HFF-Myc (cell line): Measurements from ENCODE around the gene ETV4.

ENCODE experiments used
- DNase-seq: peaks from one replicate; pipeline ENCODE4 v3.0.0-alpha.2; 2011; ENCODE audit warnings: low read depth; ENCODE audit errors: extremely low read depth
- H3K4me3 ChIP-seq: replicated peaks from 2 replicates; pipeline ENCODE4 v1.5.1; 2011; ENCODE audit warnings: low read depth, mild to moderate bottlenecking, control low read depth, low read length
- TF ChIP-seq, protein P1 (sequence below): IDR thresholded peaks from 2 replicates; pipeline ENCODE4 v1.5.1; 2012; ENCODE audit warnings: mild to moderate bottlenecking, low read depth, low read length, control low read depth; ENCODE audit errors: missing control alignments

ETV4 gene

DNA sequence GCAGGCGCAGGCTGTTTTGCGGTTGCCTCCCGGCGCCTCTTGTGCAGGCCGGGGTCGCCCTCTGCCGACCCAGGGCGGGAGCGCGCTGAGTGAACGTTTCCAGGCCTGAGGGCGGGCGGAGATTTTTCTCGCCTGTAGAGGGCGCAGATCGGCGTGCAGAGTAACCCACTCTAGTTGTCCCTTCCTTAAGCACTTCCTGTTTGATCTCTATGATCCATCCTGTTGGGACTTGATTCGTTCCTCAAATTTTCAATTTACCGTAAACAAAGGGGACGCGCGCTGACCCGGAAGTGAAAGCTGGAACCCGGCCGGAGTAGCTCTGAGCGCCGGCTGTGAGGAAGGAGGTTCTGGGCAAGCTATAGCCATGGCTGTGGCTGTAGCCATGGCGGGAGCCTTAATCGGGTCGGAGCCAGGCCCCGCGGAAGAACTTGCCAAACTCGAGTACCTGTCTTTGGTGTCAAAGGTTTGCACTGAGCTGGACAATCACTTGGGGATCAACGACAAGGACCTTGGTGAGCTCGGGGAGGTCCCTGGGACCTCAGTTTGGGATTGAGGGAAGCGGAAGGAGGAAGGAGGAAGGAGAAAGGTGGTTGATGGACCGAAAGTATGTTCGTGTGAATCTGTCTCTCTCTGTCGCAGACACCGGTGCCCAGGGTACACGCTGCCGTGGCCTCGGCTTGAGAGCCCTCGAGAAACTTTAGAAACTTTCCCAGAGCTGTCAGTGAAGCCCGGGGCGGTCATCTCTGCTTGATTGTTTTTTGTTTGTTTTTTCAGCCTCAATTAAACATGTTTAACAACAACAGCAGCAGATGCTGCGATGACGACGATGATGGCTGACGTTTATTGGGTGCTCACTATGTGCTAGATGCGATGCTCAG lies 62.2 kb downstream of the ETV4 start, which contains the start of gene DHX8:
DHX8 (plus strand) TSS at position 302 of the 878 bp plus-strand sequence; CDS start at position 365, 63 bp downstream.
- TF ChIP-seq, protein P1, sequence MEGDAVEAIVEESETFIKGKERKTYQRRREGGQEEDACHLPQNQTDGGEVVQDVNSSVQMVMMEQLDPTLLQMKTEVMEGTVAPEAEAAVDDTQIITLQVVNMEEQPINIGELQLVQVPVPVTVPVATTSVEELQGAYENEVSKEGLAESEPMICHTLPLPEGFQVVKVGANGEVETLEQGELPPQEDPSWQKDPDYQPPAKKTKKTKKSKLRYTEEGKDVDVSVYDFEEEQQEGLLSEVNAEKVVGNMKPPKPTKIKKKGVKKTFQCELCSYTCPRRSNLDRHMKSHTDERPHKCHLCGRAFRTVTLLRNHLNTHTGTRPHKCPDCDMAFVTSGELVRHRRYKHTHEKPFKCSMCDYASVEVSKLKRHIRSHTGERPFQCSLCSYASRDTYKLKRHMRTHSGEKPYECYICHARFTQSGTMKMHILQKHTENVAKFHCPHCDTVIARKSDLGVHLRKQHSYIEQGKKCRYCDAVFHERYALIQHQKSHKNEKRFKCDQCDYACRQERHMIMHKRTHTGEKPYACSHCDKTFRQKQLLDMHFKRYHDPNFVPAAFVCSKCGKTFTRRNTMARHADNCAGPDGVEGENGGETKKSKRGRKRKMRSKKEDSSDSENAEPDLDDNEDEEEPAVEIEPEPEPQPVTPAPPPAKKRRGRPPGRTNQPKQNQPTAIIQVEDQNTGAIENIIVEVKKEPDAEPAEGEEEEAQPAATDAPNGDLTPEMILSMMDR: peak; percentile 100

DNA sequence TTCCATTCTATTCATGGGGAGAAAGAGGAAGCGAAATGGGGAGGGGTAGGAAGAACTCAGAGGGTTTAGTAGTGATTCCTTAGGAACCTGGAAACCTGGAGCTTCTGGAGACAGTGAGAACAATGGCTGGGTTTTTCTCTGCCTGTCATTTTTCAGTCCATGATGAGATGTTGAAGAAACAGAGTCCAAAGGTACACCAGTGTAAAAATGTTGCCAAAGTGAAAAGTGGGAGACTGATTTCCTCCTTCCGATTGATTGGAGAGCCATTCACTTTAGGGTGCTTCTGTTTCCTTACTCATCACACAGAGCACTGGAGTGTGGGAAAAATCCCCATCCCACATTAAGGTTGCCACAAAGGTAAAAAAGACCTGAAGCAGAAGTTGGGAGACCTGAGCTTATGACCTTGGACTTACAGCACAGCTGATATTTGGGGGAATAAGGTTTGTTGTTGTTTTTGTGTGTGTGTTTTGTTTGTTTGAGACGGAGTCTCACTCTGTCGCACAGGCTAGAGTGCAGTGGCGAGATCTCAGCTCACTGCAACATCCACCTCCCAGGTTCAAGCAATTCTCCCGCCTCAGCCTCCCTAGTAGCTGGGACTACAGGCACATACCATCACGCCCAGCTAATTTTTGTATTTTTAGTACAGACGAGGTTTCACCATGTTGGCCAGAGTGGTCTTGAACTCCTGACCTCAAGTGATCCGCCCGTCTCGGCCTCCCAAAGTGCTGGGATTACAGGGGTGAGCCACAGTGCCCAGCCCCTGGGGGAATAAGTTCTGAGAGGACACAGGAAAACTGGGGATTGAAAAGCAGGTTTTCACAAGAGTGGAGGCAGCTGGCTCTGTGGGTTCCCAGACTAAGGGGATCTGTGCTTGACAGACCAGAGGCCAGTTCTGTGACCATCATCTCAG lies 63.8 kb downstream of the ETV4 start:
- TF ChIP-seq, protein P1: no peak
- DNase-seq: no peak
- H3K4me3 ChIP-seq: no peak overlapping the region

More for the DNA sequence above, 62.2 kb downstream of the ETV4 start, which contains the start of gene DHX8:
- DNase-seq: peak; percentile 96
- H3K4me3 ChIP-seq: peak within 1 kb of the TSS; percentile 99

DNA sequence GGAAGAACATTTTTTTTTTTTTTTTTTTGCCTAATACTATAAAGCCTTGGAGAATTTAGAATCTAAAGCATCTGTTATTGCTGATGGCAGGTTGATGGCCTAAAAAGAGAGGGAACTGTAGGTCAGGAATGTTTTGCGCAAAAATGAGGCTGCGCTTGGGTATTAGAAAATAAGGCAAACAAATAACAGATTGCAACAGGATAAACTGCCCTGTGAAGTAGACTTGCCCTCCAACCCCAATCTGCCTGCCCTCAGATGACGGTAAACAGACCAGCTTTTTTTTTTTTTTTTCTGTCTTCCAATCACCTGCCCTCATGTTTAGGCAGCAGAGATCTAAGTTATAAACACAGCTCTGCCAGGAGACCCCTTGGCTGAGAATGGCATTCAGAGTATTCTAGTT lies 66.2 kb downstream of the ETV4 start:
- no peak for DNase-seq
- H3K4me3 ChIP-seq: no peak overlapping the region
- TF ChIP-seq, protein P1: no peak
